ENCODE measurements around the gene SMLR1. TPM values are rescaled to one million over a fixed set of nuclear protein-coding genes. Genes with fewer than 3 reads are reported as not detected.

Gene SMLR1
- total and polyA plus RNA-seq, 10 of the 15 experiments (the other 5 are each of a cell fraction or from before 2014, with no cell fraction given) = 0.10 TPM; not detected in 9

DNA sequence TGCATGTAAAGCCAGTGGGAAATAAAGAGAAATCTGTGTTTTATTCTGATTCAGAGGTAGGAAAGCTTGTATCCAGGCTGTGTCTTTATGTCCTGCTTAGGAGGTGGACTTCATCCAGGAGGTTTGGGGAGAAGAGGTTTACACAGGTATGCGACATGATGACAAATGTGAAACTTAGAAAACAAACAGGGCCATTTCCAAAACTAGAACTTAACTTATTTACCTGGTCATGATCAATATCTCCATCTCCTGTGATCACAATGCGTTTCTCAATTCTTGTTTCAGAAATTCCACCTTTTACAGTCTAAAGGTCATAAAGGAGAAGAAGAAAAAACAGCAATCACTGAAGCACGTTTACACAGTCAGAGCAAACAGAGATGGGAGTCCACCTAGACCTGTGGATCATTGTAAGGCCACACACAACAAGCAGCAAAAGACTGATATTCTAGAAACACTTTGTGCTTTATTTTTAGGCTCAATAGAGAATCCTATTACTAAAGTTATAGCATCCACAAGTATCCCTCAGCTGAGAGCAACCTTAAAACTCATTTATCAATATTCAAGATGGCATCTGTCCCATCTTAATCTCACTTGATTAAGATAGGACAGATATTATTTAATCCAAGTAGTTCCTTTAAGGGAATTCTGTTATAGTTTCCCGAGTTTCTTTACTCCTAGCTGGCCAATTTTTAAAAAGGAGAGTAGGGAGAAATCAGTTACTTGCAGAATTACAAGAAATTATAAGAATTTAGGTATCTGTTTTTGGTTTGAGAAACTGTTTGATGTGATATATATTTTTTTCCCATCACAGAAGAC, 36.4 kb downstream of the SMLR1 start:
- CTCF ChIA-PET = interaction anchor here (1.0 to 3.4 kb wide), 2 partner anchors 8 to 671 kb away, joined by 3 to 18 read pairs; no protein-coding TSS in a partner anchor
- FAIRE-seq = no peak
- POLR2A ChIA-PET = interaction anchor here (0.7 kb wide), 1 partner anchor 31 kb away, joined by 3 read pairs; no protein-coding TSS in a partner anchor

GRCh38 chr6:130864344-130864743, 37.1 kb downstream of the SMLR1 start:
- ATAC-seq = no peak
- Histone ChIP-seq H4K20me1 (ENCODE audit: control insufficient read depth, insufficient read depth) (no peaks in the 10 kb centered on the region), H3K79me2 (ENCODE audit: control insufficient read depth, insufficient read depth, low read length) (no peaks in the 10 kb centered on the region), H3K4me3 (no peak overlapping the region), H2AFZ (ENCODE audit: control insufficient read depth, low read depth, low read length) (no peak overlapping the region), H3K9me3 (replicated peaks; ENCODE audit: control insufficient read depth, insufficient read depth, low read length) (no peaks in the 10 kb centered on the region), H3K9ac (ENCODE audit: control insufficient read depth, insufficient read depth, low read length) (no peak overlapping the region), H3K4me1 (ENCODE audit: control insufficient read depth, insufficient read depth, low read length) (no peaks in the 10 kb centered on the region), H3K4me2 (ENCODE audit: control insufficient read depth, insufficient read depth) (no peak overlapping the region), H3K27ac (ENCODE audit: control insufficient read depth, insufficient read depth) (no peak overlapping the region), H3K36me3 (ENCODE audit: control insufficient read depth in 2 of 2, insufficient read depth in 2 of 2, low read length in 1 of 2) (peaks cover 0 to 4% of the 10 kb centered on the region in 2 experiments; a peak in 1 of 4 replicates), H3K27me3 (replicated peaks in 1 of 2; ENCODE audit: control insufficient read depth in 2 of 2, insufficient read depth in 2 of 2, low read length in 1 of 2) (no peaks in the 10 kb centered on the region)
- intact Hi-C loops (cut with micrococcal nuclease; ENCODE audit: unreplicated experiment) = no loop called here
- no peak for FAIRE-seq
- TF ChIP-seq PBX3 (IDR thresholded peaks at IDR 0.05; ENCODE audit: insufficient replicate concordance, low read depth, low read length) (no peak), USF2 (IDR thresholded peaks at IDR 0.05; ENCODE audit: borderline replicate concordance, low read depth, low read length) (no peak), YBX1 (IDR thresholded peaks at IDR 0.05) (no peak), ZNF207 (IDR thresholded peaks at IDR 0.05; ENCODE audit: borderline replicate concordance) (no peak), SIN3A (IDR thresholded peaks at IDR 0.05; ENCODE audit: low read depth, low read length) (no peak)
- ChIA-PET SMC1A (ENCODE audit: uncharacterized antibody, unreplicated experiment) (interaction anchor here (1.4 kb wide), 2 partner anchors 15 to 22 kb away, joined by 3 to 5 read pairs; no protein-coding TSS in a partner anchor), POLR2A (interaction anchor here (0.7 kb wide), 1 partner anchor 32 kb away, joined by 3 read pairs; no protein-coding TSS in a partner anchor), CTCF (interaction anchor here (1.0 to 3.4 kb wide), 2 partner anchors 7 to 670 kb away, joined by 3 to 18 read pairs; no protein-coding TSS in a partner anchor), RAD21 (ENCODE audit: unreplicated experiment) (no interaction called here)
- no TSS peak for BruUV-seq (replicated peaks)
- DNase-seq (ENCODE audit: low read depth, low spot score) = no peak
- in situ Hi-C loops (cut with MboI) = no loop called here
- WGBS (ENCODE audit: insufficient coverage, insufficient replicate concordance, low lambda C conversion rate, missing lambda C conversion rate) = 97% methylated on average over 11 of the region's 11 CpGs

More for the DNA sequence above, 36.4 kb downstream of the SMLR1 start:
- H3K9ac ChIP-seq (ENCODE audit: control insufficient read depth, insufficient read depth, low read length) = no peak overlapping the region
- H3K79me2 ChIP-seq (ENCODE audit: control insufficient read depth, insufficient read depth, low read length) = no peaks in the 10 kb centered on the region
- in situ Hi-C loops (cut with MboI) (no loop called here), intact Hi-C loops (cut with micrococcal nuclease; ENCODE audit: unreplicated experiment) (no loop called here)
- no peak overlapping the region for H2AFZ ChIP-seq (ENCODE audit: control insufficient read depth, low read depth, low read length)
- no peak overlapping the region for H3K27ac ChIP-seq (ENCODE audit: control insufficient read depth, insufficient read depth)
- TF ChIP-seq MEF2B (IDR thresholded peaks at IDR 0.05; ENCODE audit: partially characterized antibody, poor library complexity, severe bottlenecking) = no peak
- TF ChIP-seq TCF12 (IDR thresholded peaks at IDR 0.05; ENCODE audit: low read depth, low read length) = no peak
- TF ChIP-seq EED (IDR thresholded peaks at IDR 0.05; ENCODE audit: low read depth) = no peak
- TF ChIP-seq POU2F2 (IDR thresholded peaks at IDR 0.05; ENCODE audit: borderline replicate concordance, low read depth, low read length) = no peak
- TF ChIP-seq CEBPB (IDR thresholded peaks at IDR 0.05; ENCODE audit: borderline replicate concordance in 1 of 2, low read depth in 2 of 2, low read length in 2 of 2) = no peak
- no peak for TF ChIP-seq BMI1 (IDR thresholded peaks at IDR 0.05; ENCODE audit: borderline replicate concordance)
- TF ChIP-seq RAD51 (IDR thresholded peaks at IDR 0.05) = no peak
- H4K20me1 ChIP-seq (ENCODE audit: control insufficient read depth, insufficient read depth) = no peaks in the 10 kb centered on the region
- no TSS peak for BruUV-seq (replicated peaks)
- no peaks in the 10 kb centered on the region for H3K4me1 ChIP-seq (ENCODE audit: control insufficient read depth, insufficient read depth, low read length)
- ATAC-seq (no peak), DNase-seq (ENCODE audit: low read depth, low spot score) (no peak)
- H3K4me3 ChIP-seq = no peak overlapping the region
- H3K36me3 ChIP-seq (ENCODE audit: control insufficient read depth in 2 of 2, insufficient read depth in 2 of 2, low read length in 1 of 2) = peaks cover 0 to 4% of the 10 kb centered on the region in 2 experiments; a peak in 1 of 4 replicates
- 85% methylated on average over 4 of the region's 4 CpGs for WGBS (ENCODE audit: insufficient coverage, insufficient replicate concordance, low lambda C conversion rate, missing lambda C conversion rate)
- no peak overlapping the region for H3K4me2 ChIP-seq (ENCODE audit: control insufficient read depth, insufficient read depth)
- SMC1A ChIA-PET (ENCODE audit: uncharacterized antibody, unreplicated experiment) = interaction anchor here (0.9 to 1.5 kb wide), 5 partner anchors 8 to 539 kb away, joined by 3 to 6 read pairs (median 3); no protein-coding TSS in a partner anchor
- RAD21 ChIA-PET (ENCODE audit: unreplicated experiment) = no interaction called here
- no peaks in the 10 kb centered on the region for H3K27me3 ChIP-seq (replicated peaks in 1 of 2; ENCODE audit: control insufficient read depth in 2 of 2, insufficient read depth in 2 of 2, low read length in 1 of 2)
- H3K9me3 ChIP-seq (replicated peaks; ENCODE audit: control insufficient read depth, insufficient read depth, low read length) = no peaks in the 10 kb centered on the region

Data from GM12878 (cell line).